Ammon's horn (tissue), 1 donor: ENCODE results near the gene PLXND1.

ENCODE experiments used
- DNase-seq: peaks from one replicate; pipeline ENCODE4 v3.0.0-alpha.2; 2016; ENCODE audit warnings: low spot score

The PLXND1 gene

DNA sequence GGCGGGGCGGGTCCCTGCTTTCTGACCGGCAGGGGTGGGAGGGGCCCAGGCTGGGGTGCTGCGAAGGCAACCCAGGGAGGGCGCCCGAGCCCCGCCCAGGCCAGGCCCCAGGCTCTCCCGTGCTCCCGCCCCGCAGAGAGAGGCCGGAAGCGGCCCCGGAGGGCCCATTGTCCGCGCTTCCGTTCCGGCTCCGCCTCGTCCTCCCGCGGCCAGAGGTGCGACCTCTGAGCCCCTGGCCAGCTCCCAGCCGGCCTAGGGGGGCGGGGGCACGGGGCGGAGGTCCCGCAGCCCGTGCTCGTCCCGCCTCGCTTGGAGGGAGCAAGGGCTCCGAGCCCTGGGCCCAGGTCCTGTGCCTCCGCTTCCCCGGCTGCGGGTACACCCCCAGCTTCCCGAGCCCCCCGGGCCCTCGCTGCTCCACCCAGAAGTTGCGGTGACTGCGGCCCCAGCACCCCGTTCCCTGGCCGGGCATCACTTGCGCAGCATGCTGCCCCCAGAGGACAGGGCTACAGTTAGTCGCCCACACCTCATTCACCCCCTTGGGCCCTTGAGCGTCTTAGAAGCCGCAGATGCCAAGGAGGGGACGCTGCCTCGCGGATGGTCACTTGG lies 20.4 kb upstream of the PLXND1 start:
- peak; percentile 81 for DNase-seq

DNA sequence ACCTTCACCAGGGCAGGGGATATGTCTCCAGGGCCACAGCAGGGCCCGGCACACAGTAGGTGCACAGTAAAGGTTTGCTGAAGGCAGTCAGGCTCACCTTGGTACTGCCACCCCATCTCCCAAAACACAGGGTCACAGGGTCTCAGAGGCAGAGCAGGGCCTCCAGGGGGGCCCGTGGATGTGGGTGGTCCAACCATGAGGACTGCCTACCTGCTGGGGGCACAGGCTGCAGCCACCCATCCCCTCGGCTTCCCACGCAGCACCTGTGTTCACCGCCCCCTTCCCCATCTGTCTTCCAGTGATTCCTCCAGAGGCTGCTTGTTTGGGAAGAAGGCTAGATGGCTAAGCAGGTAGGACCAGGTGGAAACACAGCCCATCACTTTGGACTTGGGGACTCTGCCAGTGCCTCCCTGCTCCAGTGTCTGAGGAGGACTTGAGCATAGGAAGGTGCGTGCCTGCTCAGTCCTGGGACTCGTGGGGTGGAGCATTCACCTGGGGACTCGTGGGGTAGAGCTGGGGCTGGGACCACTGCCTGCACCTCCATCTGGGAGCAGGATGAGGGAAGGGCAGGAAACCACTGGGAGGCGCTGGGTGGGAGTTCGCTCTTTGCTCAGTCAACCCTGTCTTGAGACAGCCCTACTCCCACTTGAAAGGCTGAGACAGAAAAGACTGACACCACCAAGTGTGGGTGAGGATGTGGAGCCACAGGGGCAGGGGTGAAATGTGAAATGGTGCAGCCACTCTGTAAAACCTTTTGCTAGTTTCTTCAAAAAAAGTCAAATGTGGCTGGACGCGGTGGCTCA lies 18.8 kb upstream of the PLXND1 start:
- no peak for DNase-seq

DNA sequence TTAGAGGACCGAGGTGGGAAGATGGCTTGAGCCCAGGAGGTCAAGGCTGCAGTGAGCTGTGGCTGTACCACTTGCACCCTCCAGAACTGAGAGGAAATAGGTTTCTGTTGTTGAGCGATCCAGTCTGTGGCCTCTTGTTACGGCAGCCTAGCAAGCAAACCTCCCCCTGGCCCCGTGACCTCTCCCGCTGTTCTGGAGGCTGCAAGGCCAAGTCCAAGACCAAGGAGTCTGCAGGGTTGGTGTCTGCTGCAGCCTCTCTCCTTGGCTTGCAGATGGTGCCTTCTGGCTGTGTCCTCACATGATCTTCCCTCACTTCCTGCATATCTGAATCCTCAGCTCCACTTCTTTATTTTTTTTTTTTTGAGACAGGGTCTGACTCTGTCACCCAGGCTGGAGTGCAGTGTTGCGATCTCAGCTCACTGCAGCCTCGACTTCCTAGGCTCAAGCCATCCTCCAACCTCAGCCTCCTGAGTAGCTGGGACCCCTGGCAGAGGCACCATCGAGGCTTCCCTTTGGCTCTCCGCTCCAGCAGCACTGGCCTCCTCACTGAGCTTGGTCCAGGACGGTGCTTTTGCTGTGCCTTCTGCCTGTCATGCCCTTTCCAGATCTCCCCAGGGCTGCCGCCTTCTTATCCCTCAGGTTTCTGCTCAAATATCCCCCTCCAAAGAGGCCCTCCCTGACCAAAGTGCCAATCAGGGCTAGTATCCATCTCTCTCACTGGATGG lies 18.0 kb upstream of the PLXND1 start:
- peak; percentile 23 for DNase-seq

DNA sequence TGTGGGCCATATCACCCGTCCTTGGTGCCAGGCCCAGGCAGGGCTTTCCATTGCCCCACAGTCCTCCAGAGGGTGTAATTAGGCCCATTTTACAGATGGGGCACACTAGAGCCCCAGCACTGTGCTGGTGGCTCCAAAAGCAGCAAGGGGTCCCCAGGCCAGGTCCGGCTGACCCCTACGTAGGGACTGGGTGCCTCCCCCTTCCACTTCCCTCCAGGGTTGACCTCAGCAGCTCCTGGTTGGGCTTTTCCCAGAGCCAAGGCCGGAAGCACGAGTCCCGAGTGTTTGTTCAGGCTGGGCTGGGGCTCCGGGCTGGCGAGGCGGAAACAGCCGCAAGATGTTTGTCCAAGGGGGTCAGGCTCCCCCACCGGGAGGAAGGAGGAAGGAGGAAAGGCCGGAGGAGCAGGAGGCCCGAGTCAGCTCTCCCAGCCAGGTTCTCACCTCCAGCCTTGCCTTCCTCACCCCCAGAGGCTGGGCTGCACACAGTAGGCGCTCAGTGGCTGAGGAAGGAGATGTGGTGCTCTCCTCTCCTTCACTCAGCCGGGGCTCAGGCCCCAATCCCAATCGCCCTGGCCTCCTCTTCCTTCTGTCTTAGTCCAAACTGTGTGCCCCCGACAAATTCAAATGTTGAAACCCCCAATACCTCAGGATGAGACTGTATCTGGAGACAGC lies 17.1 kb upstream of the PLXND1 start:
- peak; percentile 4 for DNase-seq

DNA sequence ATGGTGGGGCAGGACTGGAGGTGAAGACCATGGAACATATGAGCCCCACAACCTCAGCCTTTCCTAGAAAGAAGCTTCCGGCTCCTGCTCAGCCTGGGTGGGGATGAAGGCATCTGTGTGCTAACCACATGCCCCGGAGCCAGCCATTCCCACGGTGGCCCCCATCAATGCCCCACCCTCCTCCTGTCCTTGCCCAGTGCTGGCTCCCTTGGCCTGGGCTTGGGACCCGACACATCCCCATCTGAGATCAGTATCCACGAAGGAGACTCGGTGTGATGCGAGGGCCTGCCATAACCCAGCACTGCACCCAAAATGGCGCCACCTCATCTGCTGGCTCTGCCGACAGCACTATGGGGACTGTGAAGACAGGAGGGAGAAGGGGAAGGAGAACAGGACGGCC lies 16.5 kb upstream of the PLXND1 start:
- DNase-seq: no peak

DNA sequence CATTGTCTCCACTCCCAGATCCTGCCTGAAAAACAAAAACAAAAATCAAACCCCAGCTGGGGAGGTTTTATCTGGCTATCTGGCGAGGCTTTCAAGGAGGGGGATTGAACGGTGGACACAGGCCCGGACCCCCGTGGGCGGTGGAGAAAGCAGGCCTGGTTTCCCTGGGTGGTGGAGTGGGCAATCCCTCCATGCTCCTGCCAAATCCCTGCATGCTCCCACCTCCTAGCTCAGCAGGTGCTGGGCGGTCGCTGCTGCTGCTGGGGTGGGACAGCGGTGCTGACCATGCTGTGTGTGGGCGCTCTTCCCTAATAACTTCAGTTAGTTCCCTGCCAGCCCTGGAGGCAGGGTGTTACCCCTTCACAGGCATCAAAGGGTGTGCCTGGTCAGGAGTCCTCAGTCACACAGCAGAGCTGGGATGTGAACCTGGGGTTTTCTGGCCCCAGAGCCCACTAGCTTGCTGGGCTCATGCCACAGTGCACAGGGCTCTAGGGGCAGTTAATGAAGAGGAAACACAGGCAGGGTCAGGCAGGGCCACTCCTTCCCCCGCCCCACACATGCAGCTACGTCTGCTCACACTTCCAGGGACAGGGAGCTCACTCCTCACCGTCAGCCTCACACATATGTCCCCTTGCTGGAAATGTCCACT lies 15.9 kb upstream of the PLXND1 start:
- peak; percentile 2 for DNase-seq

DNA sequence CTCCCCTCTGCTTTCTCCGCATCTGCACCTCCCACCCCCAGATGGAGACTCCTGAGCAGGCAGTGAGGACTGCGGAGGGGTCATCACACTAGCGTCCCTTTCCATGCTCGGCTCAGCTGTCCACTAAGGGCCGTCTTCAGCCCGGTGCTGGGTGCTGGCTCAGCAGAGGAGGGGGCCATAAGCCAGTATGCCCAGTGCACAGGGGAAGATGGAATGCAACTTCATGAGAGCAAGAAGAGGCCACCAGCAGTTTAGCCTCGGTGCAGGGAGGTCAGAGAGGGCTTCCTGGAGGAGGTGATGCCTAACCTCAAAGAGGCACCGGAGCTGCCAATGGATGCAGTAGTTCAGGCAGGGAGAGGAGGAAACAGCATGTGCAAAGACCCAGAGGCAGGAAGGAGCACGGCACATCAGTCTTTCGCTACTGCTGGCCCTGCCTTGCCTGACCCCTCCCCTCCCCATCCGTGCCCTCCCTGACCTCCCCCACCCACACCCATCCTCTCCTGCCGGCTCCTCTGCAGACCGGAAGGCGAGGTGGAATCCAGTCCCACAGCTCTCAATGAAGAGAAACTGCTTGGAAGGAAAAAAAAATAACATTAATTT lies 15.2 kb upstream of the PLXND1 start:
- no peak for DNase-seq

DNA sequence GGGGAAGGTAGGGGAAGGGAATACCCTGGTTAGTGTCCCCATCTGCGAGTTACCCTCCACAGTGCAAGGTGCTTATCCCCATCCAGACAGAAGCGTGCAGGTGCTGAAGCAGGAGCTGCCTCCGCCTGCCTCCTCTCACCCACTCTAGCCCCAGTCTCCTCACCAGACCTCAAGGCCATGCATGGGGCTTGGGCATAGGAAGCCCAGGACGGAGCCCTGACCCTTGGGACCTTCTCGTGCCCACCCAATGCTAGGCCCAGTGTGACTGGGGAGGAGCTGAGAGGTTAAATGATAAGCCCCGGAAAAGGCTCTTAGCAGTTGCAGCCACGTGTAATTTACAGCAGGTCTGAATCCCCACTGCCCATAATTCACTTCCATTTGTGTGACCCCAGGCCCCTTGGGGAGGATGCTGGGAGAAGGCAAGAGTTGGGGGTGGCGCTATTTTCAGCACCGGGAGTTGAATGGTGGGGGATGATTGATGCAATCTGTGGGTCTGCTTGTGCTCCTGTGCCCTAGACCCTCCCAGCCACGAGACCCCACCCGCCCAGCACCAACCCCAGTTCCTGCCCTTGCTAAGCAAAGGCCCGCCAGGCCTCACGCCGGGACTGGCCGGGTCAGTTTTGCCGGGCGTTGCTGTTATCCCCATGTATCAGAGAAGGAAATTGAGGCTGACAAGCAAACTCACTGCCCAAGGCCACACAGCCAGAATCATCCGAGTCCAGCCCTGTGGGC lies 14.5 kb upstream of the PLXND1 start:
- DNase-seq: peak; percentile 2

DNA sequence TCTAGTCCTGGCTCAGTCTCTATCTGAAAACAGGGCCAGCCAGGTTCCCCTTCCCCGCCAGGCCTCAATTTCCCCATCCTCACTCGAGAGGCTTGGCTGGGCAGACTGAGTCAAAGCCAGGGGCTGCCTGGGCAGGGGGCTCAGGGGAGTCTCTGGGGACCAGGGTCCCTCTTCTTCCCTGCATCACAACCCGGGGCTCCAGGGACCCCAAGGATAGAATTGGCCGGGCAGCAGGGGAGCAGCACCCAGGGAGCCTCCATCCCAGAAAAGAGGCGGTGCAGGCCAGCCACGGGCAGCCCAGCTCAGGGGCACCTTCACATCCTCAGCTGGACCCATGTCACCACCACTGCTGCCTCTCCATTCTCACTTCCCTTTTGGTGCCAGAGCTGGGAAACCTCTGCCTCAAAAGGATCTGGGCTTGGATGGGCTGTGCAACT lies 13.3 kb upstream of the PLXND1 start:
- peak; percentile 36 for DNase-seq

DNA sequence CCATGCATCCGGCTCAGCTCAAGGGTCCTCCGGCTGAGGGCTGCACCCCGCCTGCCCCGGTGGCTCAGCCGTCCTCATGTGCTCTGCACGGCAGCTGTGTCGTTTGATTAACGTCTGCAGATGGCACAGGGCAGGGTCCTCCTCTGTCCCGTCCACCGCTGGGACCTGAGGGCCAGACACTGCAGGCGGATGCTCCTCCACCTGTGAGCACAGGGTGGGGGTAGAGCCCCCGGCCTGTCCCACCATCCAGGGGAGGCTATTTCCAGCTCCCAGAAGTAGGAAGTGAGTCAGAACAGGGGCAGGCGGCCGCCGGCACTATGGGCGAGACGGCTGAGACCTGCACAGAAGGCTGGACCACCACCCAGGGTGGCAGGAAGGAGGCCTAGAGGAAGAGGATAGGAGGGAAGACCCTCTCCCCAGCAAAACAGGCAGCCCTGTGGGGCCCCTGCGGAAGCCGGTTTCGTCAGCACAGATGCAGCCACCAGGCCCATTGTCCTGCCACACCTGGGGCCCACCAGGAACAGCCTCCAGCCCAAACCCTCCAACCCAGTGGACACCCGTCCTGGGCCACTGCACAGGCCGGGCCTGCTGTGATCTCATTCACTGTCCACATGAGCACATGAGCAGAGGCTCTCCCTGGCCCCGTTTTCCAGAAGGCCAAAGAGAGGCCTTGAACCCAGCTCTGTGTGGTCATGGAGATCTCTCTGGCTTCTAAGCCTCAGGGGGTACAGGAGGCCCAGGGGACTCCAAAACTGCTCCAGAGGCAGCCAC lies 12.6 kb upstream of the PLXND1 start:
- DNase-seq: no peak

DNA sequence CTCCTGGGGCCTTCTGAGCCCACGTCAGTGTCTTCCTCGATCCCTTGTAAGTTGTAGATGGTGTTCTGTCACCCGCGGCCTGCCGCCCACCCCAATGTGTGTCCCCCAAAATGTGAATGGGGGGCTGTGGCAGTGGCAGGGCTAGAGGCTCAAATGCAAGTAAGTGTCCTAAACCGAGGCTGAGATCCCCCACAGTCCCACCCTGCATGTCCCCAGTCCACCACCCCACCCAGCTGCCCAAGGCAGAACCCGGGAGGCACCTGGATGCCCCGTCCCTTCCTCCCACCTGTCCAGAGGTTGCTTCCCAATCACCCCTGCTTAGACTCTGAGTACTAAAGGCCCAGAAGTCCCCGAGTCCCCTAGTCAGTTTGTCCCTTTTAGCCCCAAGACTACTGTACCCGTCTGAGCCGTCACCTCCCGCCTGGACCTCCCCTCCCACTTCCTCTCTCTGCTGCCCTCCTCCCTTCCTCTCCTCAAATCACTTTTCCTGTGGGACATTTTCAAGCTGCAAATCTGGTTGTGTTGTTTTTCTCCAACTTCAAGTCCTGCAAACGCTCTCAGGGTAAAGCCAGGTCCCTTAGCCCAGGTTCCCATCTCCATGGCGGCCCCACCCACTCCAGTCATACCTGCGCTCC lies 11.8 kb upstream of the PLXND1 start:
- DNase-seq: peak; percentile 12

DNA sequence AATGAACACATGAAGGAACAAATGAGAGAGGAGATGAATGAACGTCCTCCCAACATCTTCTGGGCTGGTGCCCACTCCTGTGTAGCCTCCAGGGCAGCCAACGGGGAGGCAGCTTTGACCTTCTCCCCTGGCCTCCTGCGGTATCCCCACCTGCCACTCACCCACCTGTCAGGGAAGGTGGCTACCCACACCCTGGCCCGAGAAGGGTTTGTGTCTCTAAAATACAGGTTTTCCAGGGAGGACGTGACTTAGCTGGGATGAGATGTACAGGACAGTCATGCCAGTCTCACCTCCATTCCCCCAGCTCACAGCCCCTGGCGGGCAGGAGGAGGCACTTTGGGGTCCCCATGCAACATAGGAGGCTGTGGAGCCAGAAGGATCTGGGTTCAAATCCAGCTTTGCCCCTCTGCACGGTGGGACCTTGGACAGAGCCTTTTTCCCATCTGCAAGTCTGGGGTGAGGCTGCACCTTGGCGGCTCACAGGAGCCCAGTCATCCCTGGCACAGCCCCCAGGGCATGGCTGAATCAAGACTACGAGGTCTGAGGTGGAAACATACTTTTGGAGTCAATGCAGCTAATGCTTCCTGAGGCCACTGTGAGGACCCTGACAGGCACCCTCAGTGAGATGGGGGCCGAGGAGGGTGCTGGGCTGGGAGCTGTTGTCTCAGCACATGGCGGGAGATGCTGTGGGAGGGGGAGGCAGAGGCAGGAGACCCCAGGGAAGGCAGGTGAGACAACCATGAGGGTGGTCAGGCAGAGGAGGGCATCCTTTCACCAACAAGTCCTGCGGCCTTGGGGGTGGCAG lies 11.1 kb upstream of the PLXND1 start:
- no peak for DNase-seq

DNA sequence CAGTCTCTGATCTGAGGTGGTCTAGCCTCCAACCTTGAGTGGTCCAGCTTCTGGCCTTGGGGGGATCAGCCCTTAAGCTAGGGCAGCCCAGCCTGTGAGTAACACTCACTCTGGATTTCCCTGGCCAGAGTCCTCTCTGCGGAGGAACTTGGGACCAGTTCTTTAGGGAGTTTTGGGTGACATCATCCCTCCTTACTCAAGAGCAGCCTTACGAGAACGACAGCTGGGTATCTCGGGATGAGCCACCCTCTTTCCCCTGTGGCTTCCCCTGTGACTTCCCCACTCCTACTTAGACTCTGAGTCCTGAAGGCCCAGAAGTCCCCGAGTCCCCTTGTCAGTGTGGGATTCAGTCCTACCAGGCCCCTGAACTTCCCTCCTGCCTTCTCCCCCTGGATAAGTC lies 10.2 kb upstream of the PLXND1 start:
- DNase-seq: no peak

DNA sequence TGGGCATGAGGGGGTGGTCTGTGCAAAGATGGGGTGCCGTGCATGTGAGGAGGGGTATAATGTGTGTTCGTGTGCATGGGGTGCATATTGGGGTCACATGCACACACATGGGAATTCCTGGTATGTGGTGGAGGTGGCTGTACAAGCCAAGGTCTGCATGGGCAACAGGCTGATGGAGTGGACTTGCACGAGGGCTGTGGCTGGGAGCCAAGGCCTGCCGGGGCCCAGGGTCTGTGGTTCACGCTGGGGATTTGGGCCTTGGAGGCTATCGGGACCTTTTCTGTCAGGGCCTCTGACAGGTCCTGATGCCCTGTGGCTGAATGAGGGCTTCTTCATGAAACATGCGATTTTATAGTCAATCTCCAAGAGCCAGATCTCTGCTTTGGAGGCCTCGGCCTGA lies 9.8 kb upstream of the PLXND1 start:
- DNase-seq: no peak

DNA sequence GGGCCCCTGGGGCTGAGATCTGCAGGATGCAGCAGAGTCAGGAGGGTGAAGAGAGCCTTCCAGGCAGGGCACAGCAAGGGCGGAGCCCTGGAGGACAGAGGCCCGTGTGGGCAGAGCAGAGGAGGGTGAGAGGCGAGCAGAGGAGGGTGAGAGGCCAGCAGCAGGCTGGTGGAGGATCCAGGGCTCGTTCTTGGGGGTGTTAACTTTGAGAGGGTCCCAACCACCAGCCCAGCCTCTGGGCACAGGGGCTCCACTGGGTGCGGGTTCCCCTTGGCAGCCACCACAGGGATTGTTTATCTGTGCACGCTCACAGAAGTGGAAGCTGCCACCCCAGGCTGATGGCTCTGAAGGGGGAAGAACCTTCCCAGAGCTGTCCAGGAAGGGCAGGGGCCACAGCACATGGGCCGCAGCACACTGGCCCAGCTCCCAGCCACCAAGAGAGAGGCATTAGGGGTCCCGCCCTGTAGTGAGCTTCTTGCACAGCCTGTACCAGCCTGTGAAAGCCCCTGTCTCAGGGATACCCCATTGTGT lies 9.3 kb upstream of the PLXND1 start:
- DNase-seq: no peak

DNA sequence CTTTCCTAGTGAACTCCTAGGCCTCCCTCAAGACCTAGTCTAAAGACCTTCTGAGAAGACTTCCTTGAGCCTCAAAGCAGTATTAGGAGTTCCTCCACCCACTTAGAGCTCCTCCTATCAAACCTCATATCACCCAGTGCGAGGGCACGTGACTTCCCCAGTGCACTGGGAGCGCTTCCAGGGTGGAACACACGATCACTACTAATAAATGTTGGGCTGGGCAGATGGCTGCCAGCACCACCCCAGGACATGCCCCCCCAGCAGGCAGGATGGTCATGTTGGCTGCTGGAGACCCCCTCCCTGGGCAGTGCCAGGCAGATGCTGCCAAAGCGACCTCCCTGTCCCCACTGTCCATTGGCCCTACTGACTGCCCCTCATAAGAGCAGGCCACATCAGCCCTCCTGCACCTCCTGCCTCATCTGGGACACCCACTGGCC lies 8.5 kb upstream of the PLXND1 start:
- no peak for DNase-seq

DNA sequence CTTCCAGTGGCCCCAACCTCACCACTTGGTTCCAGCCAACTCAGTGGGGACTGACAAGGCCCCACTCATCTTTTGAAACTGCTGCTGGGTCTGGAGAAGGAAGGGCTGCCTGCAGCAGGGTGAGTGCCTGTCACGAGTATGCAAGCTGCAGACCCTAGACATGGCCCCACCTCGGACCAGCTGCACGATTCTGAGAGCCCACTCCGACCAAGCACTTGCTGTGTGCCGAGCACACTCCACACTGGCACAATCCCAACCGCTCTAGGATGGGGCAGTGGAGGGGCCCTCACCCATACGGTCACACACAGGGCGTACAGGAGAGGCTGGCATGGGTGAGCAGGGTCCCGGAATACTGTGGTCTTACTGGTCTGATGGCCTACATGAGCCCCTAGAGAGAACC lies 8.0 kb upstream of the PLXND1 start:
- DNase-seq: no peak

DNA sequence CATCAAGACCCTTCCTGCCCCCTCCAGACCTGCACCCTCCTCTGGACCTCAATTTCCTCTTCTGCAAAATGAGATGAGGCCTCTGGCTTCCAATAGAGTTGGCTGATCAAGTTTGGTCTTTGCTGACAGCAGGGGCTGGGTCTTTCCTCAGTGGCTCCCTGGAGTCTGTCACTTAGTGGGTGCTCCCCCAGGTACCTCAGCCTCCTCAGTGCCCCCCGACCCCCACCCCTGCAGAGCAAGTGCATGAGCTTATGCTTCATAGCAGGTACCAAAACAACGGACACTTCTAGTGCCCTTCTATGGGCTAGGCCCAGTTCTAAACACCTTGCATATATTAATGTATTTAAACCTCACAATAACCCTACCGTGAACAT lies 6.9 kb upstream of the PLXND1 start:
- DNase-seq: no peak
